Loucy (cell line): Measurements from ENCODE around the gene PPIL4.

Experiments
- H2AFZ ChIP-seq: fragments of 200-600 bp; sonication (generic); 2 replicates; pipeline ENCODE4 v1.6.0; 2016; ENCODE audit warnings: antibody characterized with exemption, mild to moderate bottlenecking, low read length, moderate library complexity
- H3F3A ChIP-seq: fragments of 200-600 bp; 2 replicates; pipeline ENCODE4 v1.6.0; 2016; ENCODE audit warnings: antibody characterized with exemption, low read depth, mild to moderate bottlenecking
- H3K27me3 ChIP-seq: fragments of 200-600 bp; sonication (generic); 2 replicates; pipeline ENCODE4 v1.6.1; 2014; ENCODE audit warnings: low read length, mild to moderate bottlenecking; ENCODE audit not compliant: insufficient read depth, poor library complexity, severe bottlenecking
- H3K36me3 ChIP-seq: fragments of 200-600 bp; sonication (generic); 2 replicates; pipeline ENCODE4 v1.6.1; 2016; ENCODE audit warnings: low read length; ENCODE audit not compliant: insufficient read depth
- H3K4me1 ChIP-seq: fragments of 200-600 bp; sonication (generic); 2 replicates; pipeline ENCODE4 v1.5.1; 2014; ENCODE audit warnings: low read length, mild to moderate bottlenecking; ENCODE audit not compliant: insufficient read depth, poor library complexity, severe bottlenecking
- H3K4me2 ChIP-seq: fragments of 200-600 bp; sonication (generic); 2 replicates; pipeline ENCODE4 v1.6.0; 2014; ENCODE audit warnings: antibody characterized with exemption, low read length, low read depth, mild to moderate bottlenecking; ENCODE audit not compliant: poor library complexity, severe bottlenecking
- H3K4me3 ChIP-seq: fragments of 200-600 bp; sonication (generic); 2 replicates; pipeline ENCODE4 v1.5.1; 2014; ENCODE audit warnings: low read length, mild to moderate bottlenecking, mixed read lengths; ENCODE audit not compliant: poor library complexity, severe bottlenecking
- H3K79me2 ChIP-seq: fragments of 200-600 bp; sonication (generic); 2 replicates; pipeline ENCODE4 v1.6.1; 2014; ENCODE audit warnings: low read length; ENCODE audit not compliant: insufficient read depth
- H3K9ac ChIP-seq: fragments of 200-600 bp; sonication (generic); 2 replicates; pipeline ENCODE4 v1.6.0; 2014; ENCODE audit warnings: mild to moderate bottlenecking, low read depth, low read length, moderate library complexity; ENCODE audit not compliant: poor library complexity, severe bottlenecking
- H3K9me2 ChIP-seq: fragments of 200-600 bp; sonication (generic); replicated peaks from 2 replicates; pipeline ENCODE4 v1.6.1; 2016; ENCODE audit warnings: low read depth, low read length, mixed read lengths
- H3K9me3 ChIP-seq: fragments of 200-600 bp; sonication (generic); 2 replicates; pipeline ENCODE4 v1.6.1; 2014; ENCODE audit warnings: mild to moderate bottlenecking, antibody characterized with exemption, low read length, low read depth; ENCODE audit not compliant: insufficient read depth
- H4K20me1 ChIP-seq: fragments of 200-600 bp; sonication (generic); 2 replicates; pipeline ENCODE4 v1.6.0; 2014; ENCODE audit warnings: antibody characterized with exemption, low read length, mild to moderate bottlenecking; ENCODE audit not compliant: insufficient read depth, poor library complexity, severe bottlenecking
- CTCF ChIP-seq: fragments of 200-600 bp; sonication (generic); conservative IDR thresholded peaks from 2 replicates; pipeline ENCODE4 v1.5.1; 2014; ENCODE audit warnings: mild to moderate bottlenecking, antibody characterized with exemption, low read length
- EZH2phosphoT487 ChIP-seq: fragments of 200-600 bp; IDR thresholded peaks from 2 replicates; pipeline ENCODE4 v1.6.1; 2018; ENCODE audit warnings: antibody characterized with exemption, mild to moderate bottlenecking, moderate library complexity, borderline replicate concordance

PPIL4 gene

GRCh38 chr6:149586149-149586548 lies 40.3 kb upstream of the PPIL4 start:
- H3K27me3 ChIP-seq, result no peaks in the 10 kb centered on the region
- peaks cover 56% of the 10 kb centered on the region for H3K36me3 ChIP-seq
- TF ChIP-seq CTCF (no peak), EZH2phosphoT487 (no peak)
- H3K4me1 ChIP-seq, result no peaks in the 10 kb centered on the region
- no peaks in the 10 kb centered on the region for H3K79me2 ChIP-seq
- H3K9ac ChIP-seq, result no peak overlapping the region
- no peak overlapping the region for H3K4me3 ChIP-seq
- H3K9me2 ChIP-seq, result no peaks in the 10 kb centered on the region
- no peak overlapping the region for H2AFZ ChIP-seq
- H3F3A ChIP-seq, result no peaks in the 10 kb centered on the region
- no peaks in the 10 kb centered on the region for H4K20me1 ChIP-seq
- H3K4me2 ChIP-seq, result no peak overlapping the region
- no peaks in the 10 kb centered on the region for H3K9me3 ChIP-seq

- H3K9me2 ChIP-seq, result no peaks in the 10 kb centered on the region
- H3K79me2 ChIP-seq, result no peaks in the 10 kb centered on the region
- H3K4me1 ChIP-seq, result no peaks in the 10 kb centered on the region
- no peak overlapping the region for H3K4me3 ChIP-seq
- H3K4me2 ChIP-seq, result no peak overlapping the region
- peaks cover 49% of the 10 kb centered on the region; the same call in 1 of the 2 replicates for H3K36me3 ChIP-seq
- no peak overlapping the region for H3K9ac ChIP-seq
- H3F3A ChIP-seq, result no peaks in the 10 kb centered on the region
- TF ChIP-seq CTCF, result no peak
- no peak for TF ChIP-seq EZH2phosphoT487
- H2AFZ ChIP-seq, result no peak overlapping the region
- H4K20me1 ChIP-seq, result no peaks in the 10 kb centered on the region
- H3K9me3 ChIP-seq, result no peaks in the 10 kb centered on the region
- H3K27me3 ChIP-seq, result no peaks in the 10 kb centered on the region
Observed at GRCh38 chr6:149581349-149581748, 35.5 kb upstream of the PPIL4 start.

GRCh38 chr6:149580880-149581279 lies 35.0 kb upstream of the PPIL4 start:
- H2AFZ ChIP-seq, result no peak overlapping the region
- peaks cover 49% of the 10 kb centered on the region; the same call in 1 of the 2 replicates for H3K36me3 ChIP-seq
- H3K9me2 ChIP-seq, result no peaks in the 10 kb centered on the region
- no peak for TF ChIP-seq CTCF
- H3K9ac ChIP-seq, result no peak overlapping the region
- no peak overlapping the region for H3K4me3 ChIP-seq
- no peaks in the 10 kb centered on the region for H3K79me2 ChIP-seq
- no peaks in the 10 kb centered on the region for H3F3A ChIP-seq
- no peaks in the 10 kb centered on the region for H3K9me3 ChIP-seq
- H3K27me3 ChIP-seq, result no peaks in the 10 kb centered on the region
- H3K4me2 ChIP-seq, result no peak overlapping the region
- no peaks in the 10 kb centered on the region for H3K4me1 ChIP-seq
- no peaks in the 10 kb centered on the region for H4K20me1 ChIP-seq
